IMR-90 (cell line): Measurements from ENCODE around the gene REV3L. TPM values are rescaled to one million over a fixed set of nuclear protein-coding genes. Genes with fewer than 3 reads are reported as not detected.

Experiments used
- ATAC-seq: fragments of 200-7000 bp; cut with Tn5 transposase; 2 replicates; pipeline ENCODE4 v1.9.1; 2020; ENCODE audit warnings: low read depth, mild to moderate bottlenecking, moderate library complexity
- BruUV-seq: library from RNA; stranded (reverse); fragments of 400-500 nt; replicated peaks from 2 replicates; lab custom pipeline; 2021; lab: Mats Ljungman, UMichigan
- CTCF ChIA-PET: fragments of 300-600 bp; formaldehyde crosslinking; extraction: SDS; loops from one replicate; lab custom pipeline; 2021; ENCODE audit warnings: antibody characterized with exemption; lab: Yijun Ruan, JAX
- POLR2A ChIA-PET: fragments of 300-600 bp; sonication (Branson Sonifier 250); formaldehyde crosslinking; loops from one replicate; lab custom pipeline; 2022; ENCODE audit warnings: antibody characterized with exemption; ENCODE audit not compliant: unreplicated experiment; lab: Charles Lee
- DNase-seq: peaks from one replicate; pipeline ENCODE4 v3.0.0; 2013
- H2AFZ ChIP-seq: replicated peaks from 2 replicates; pipeline ENCODE3; 2013; ENCODE audit warnings: low read length, mild to moderate bottlenecking; ENCODE audit not compliant: poor library complexity
- H2AK5ac ChIP-seq: 2 replicates; pipeline ENCODE4 v1.6.1; 2013; ENCODE audit warnings: low read depth, low read length, inconsistent platforms
- H2AK9ac ChIP-seq: replicated peaks from 2 replicates; pipeline ENCODE3; 2013; ENCODE audit warnings: mild to moderate bottlenecking, low read depth, low read length, moderate library complexity; ENCODE audit not compliant: poor library complexity
- H2BK120ac ChIP-seq: 2 replicates; pipeline ENCODE4 v1.6.1; 2013; ENCODE audit warnings: low read depth, low read length, inconsistent platforms
- H2BK15ac ChIP-seq: 3 replicates; pipeline ENCODE4 v1.6.1; 2013; ENCODE audit warnings: low read depth, low read length, inconsistent platforms
- H2BK20ac ChIP-seq: 2 replicates; pipeline ENCODE4 v1.6.1; 2013; ENCODE audit warnings: low read depth, mild to moderate bottlenecking, inconsistent platforms, low read length, moderate library complexity
- H2BK5ac ChIP-seq: 2 replicates; pipeline ENCODE4 v1.6.1; 2013; ENCODE audit warnings: mild to moderate bottlenecking, low read depth, low read length, inconsistent platforms; ENCODE audit not compliant: poor library complexity, severe bottlenecking
- H3K14ac ChIP-seq: replicated peaks from 2 replicates; pipeline ENCODE4 v1.6.1; 2013; ENCODE audit warnings: low read depth, low read length, inconsistent platforms
- H3K18ac ChIP-seq: 2 replicates; pipeline ENCODE4 v1.6.1; 2013; ENCODE audit warnings: low read depth, low read length, control low read depth
- H3K23ac ChIP-seq: 2 replicates; pipeline ENCODE4 v1.6.1; 2013; ENCODE audit warnings: low read depth, low read length, inconsistent platforms
- H3K27ac ChIP-seq: 2 replicates; pipeline ENCODE4 v1.5.1; 2013; ENCODE audit warnings: mild to moderate bottlenecking, control low read depth, low read length; ENCODE audit not compliant: insufficient read depth
- H3K27me3 ChIP-seq: 2 replicates; pipeline ENCODE4 v1.6.1; 2013; ENCODE audit warnings: low read length; ENCODE audit not compliant: control insufficient read depth, insufficient read depth
- H3K36me3 ChIP-seq: 2 replicates; pipeline ENCODE4 v1.6.1; 2013; ENCODE audit warnings: low read length, mixed read lengths; ENCODE audit not compliant: control insufficient read depth, insufficient read depth
- H3K4ac ChIP-seq: 2 replicates; pipeline ENCODE4 v1.6.1; 2013; ENCODE audit warnings: low read depth, low read length, inconsistent platforms
- H3K4me1 ChIP-seq: 2 replicates; pipeline ENCODE4 v1.6.1; 2013; ENCODE audit warnings: low read length, mixed read lengths; ENCODE audit not compliant: control insufficient read depth, insufficient read depth
- H3K4me2 ChIP-seq: 2 replicates; pipeline ENCODE4 v1.6.1; 2013; ENCODE audit warnings: low read depth, mild to moderate bottlenecking, control low read depth, low read length, moderate library complexity
- H3K4me3 ChIP-seq: 2 replicates; pipeline ENCODE4 v1.5.1; 2013; ENCODE audit warnings: low read depth, mild to moderate bottlenecking, control low read depth, low read length, moderate library complexity; ENCODE audit not compliant: insufficient read depth
- H3K56ac ChIP-seq: 2 replicates; pipeline ENCODE4 v1.6.1; 2013; ENCODE audit warnings: low read length, inconsistent platforms; ENCODE audit not compliant: insufficient read depth; ENCODE audit errors: extremely low read depth
- H3K79me1 ChIP-seq, 2 experiments: 2 replicates each; pipeline ENCODE4 v1.6.1; 2013; ENCODE audit warnings: low read length in 2 of 2, inconsistent platforms in 1 of 2, low read depth in 1 of 2
- H3K9ac ChIP-seq: 2 replicates; pipeline ENCODE4 v1.6.1; 2013; ENCODE audit warnings: low read depth, low read length, control low read depth
- H3K9me1 ChIP-seq: 2 replicates; pipeline ENCODE4 v1.6.1; 2013; ENCODE audit warnings: low read length, inconsistent platforms; ENCODE audit not compliant: insufficient read depth
- H3K9me3 ChIP-seq: 2 replicates; pipeline ENCODE4 v1.6.1; 2013; ENCODE audit warnings: low read length; ENCODE audit not compliant: control insufficient read depth, insufficient read depth
- H4K20me1 ChIP-seq: 2 replicates; pipeline ENCODE4 v1.6.1; 2013; ENCODE audit warnings: low read length, inconsistent platforms; ENCODE audit not compliant: insufficient read depth
- H4K5ac ChIP-seq: 2 replicates; pipeline ENCODE4 v1.6.1; 2013; ENCODE audit warnings: mild to moderate bottlenecking, low read depth, low read length, control low read depth
- H4K8ac ChIP-seq, 2 experiments: 2 replicates each; pipeline ENCODE4 v1.6.1; 2013; ENCODE audit warnings: low read depth in 2 of 2, low read length in 2 of 2, control low read depth in 1 of 2, inconsistent platforms in 1 of 2
- H4K91ac ChIP-seq: 2 replicates; pipeline ENCODE4 v1.6.1; 2013; ENCODE audit warnings: low read depth, low read length, inconsistent platforms; ENCODE audit not compliant: insufficient read depth
- BHLHE40 ChIP-seq: fragments of 150-350 bp; IDR thresholded peaks from 2 replicates; pipeline ENCODE4 v1.6.1; 2016; ENCODE audit warnings: mild to moderate bottlenecking, low read depth, low read length
- CEBPB ChIP-seq: IDR thresholded peaks from 2 replicates; pipeline ENCODE4 v1.6.1; 2012; ENCODE audit warnings: low read depth, low read length, improper control_type of control experiment
- CHD1 ChIP-seq: IDR thresholded peaks from 2 replicates; pipeline ENCODE4 v1.6.1; 2012; ENCODE audit warnings: low read depth, low read length, improper control_type of control experiment
- CTCF ChIP-seq: conservative IDR thresholded peaks from 2 replicates; pipeline ENCODE4 v1.5.1; 2012; ENCODE audit warnings: mild to moderate bottlenecking, low read depth, low read length, improper control_type of control experiment
- MAFK ChIP-seq: IDR thresholded peaks from 2 replicates; pipeline ENCODE4 v1.6.1; 2012; ENCODE audit warnings: low read depth, low read length, improper control_type of control experiment
- MAZ ChIP-seq: IDR thresholded peaks from 2 replicates; pipeline ENCODE4 v1.6.1; 2012; ENCODE audit warnings: low read depth, mild to moderate bottlenecking, low read length, improper control_type of control experiment, moderate library complexity, borderline replicate concordance
- MXI1 ChIP-seq: IDR thresholded peaks from 2 replicates; pipeline ENCODE4 v1.6.1; 2012; ENCODE audit warnings: low read depth, mild to moderate bottlenecking, low read length, moderate library complexity, borderline replicate concordance
- POLR2A ChIP-seq: IDR thresholded peaks from 2 replicates; pipeline ENCODE4 v1.6.1; 2012; ENCODE audit warnings: mild to moderate bottlenecking, low read depth, low read length
- WGBS, 2 experiments: methylation state at CpG; one replicate each; pipeline versions ENCODE4 v1.1.5 to v1.1.7; 2013; ENCODE audit warnings: missing lambda C conversion rate in 2 of 2; ENCODE audit not compliant: insufficient read length in 1 of 2; ENCODE audit errors: extremely low coverage in 2 of 2; 5-methylcytosine and 5-hydroxymethylcytosine counted together
- dilution Hi-C: fragments of 300-500 bp; cut with HindIII; formaldehyde crosslinking; loops from one replicate; pipeline ENCODE4 v1.14.3; 2018; ENCODE audit warnings: low sequenced_read_pairs; ENCODE audit not compliant: unreplicated experiment
- in situ Hi-C: fragments of 300-500 bp; cut with MboI; formaldehyde crosslinking; loops from 3 replicates; pipeline ENCODE4 v1.14.3; 2019; ENCODE audit warnings: low sequenced_read_pairs, inconsistent platforms, mixed read lengths
- intact Hi-C: fragments of 100-400 bp; cut with micrococcal nuclease; formaldehyde crosslinking; loops from 2 replicates; pipeline ENCODE4 v1.10.0; 2022
- polyA plus RNA-seq, 3 experiments: library from polyadenylated mRNA; depleted of rRNA; stranded (reverse); fragments of >200 nt; gene quantifications; 2 replicates each; pipeline ENCODE4 v1.2.3, GENCODE V29; 2012; ENCODE audit warnings: low replicate concordance in 1 of 3
- total RNA-seq: library from RNA; depleted of rRNA; stranded (reverse); fragments of >200 nt; gene quantifications from 2 replicates; pipeline ENCODE4 v1.2.3, GENCODE V29; 2012

The REV3L gene
- total and polyA plus RNA-seq, 2 of the 4 experiments (the other 2 are of a cell fraction): 7.4 to 15.4 TPM

GRCh38 chr6:111482188-111482958 is 645 bp downstream of the REV3L start:
- H4K20me1 ChIP-seq: peaks cover 22% of the 10 kb centered on the region
- peak overlapping the region; percentile 20; the same call in 1 of the 2 replicates for H2BK20ac ChIP-seq
- H4K8ac ChIP-seq: peak overlapping the region; percentile 29 to 64; a peak in 1 of 4 replicates
- intact Hi-C loops (loop anchor here (2.0 to 5.0 kb wide), 4 partner anchors 85 to 560 kb away; a partner anchor contains a TSS), dilution Hi-C loops (no loop called here), in situ Hi-C loops (no loop called here)
- H3K4me2 ChIP-seq: peak overlapping the region; percentile 87
- no peaks in the 10 kb centered on the region for H3K36me3 ChIP-seq
- H3K14ac ChIP-seq: peak overlapping the region; percentile 97
- peak overlapping the region; percentile 82 for H4K91ac ChIP-seq
- POLR2A ChIA-PET: interaction anchor here (0.6 kb wide), 3 partner anchors 123 to 546 kb away, joined by 4 to 10 read pairs (median 7); partner anchors contain the start of gene TRAF3IP2
- H2AK9ac ChIP-seq: peak overlapping the region; percentile 99
- peaks cover 9% of the 10 kb centered on the region for H3K4me1 ChIP-seq
- peak overlapping the region; percentile 88; the same call in 1 of the 2 replicates for H2AK5ac ChIP-seq
- peak overlapping the region; percentile 90 for H3K18ac ChIP-seq
- H3K9me3 ChIP-seq: no peaks in the 10 kb centered on the region
- WGBS, 2 experiments: 0% methylated on average over 4 of the region's 88 CpGs; no CpG with 5 or more reads in 1 of the 2 experiments
- peak overlapping the region; percentile 96 for H3K27ac ChIP-seq
- peak overlapping the region; percentile 88 for H3K4me3 ChIP-seq
- CTCF ChIA-PET: no interaction called here
- peak overlapping the region; percentile 96 for H2AFZ ChIP-seq
- peaks cover 8% of the 10 kb centered on the region; the same call in 1 of the 2 replicates for H3K9me1 ChIP-seq
- peak overlapping the region; percentile 86 for H2BK120ac ChIP-seq
- peak overlapping the region; percentile 93 for H3K9ac ChIP-seq
- peak overlapping the region; percentile 66 for H3K56ac ChIP-seq
- H3K23ac ChIP-seq: peak overlapping the region; percentile 100
- H3K4ac ChIP-seq: peak overlapping the region; percentile 94
- H4K5ac ChIP-seq: peak overlapping the region; percentile 50
- H2BK5ac ChIP-seq: peak overlapping the region; percentile 94
- ATAC-seq: peak; percentile 8
- peak overlapping the region; percentile 33; the same call in 1 of the 3 replicates for H2BK15ac ChIP-seq
- TF ChIP-seq MAZ (peak; percentile 30; the same call in 1 of the 2 replicates), CEBPB (no peak), MXI1 (peak; percentile 55; the same call in 1 of the 2 replicates), POLR2A (peak; percentile 33; the same call in 1 of the 2 replicates), CHD1 (0 out of 2 replicates have a peak, but pooled peaks have one; percentile 32), CTCF (no peak), MAFK (no peak), BHLHE40 (peak; percentile 52)
- DNase-seq: peak; percentile 28
- no peaks in the 10 kb centered on the region for H3K27me3 ChIP-seq
- H3K79me1 ChIP-seq: peaks cover 13 to 46% of the 10 kb centered on the region in 2 experiments
- no TSS peak for BruUV-seq
